ENCODE measurements around the gene CEP70. TPM values are rescaled to one million over a fixed set of nuclear protein-coding genes. Genes with fewer than 3 reads are reported as not detected.

CEP70 gene
- total RNA-seq, 1 experiment from 2014 or later, result 32.6 TPM

- no peak for DNase-seq
- peaks cover 0 to 8% (median 2%) of the 10 kb centered on the region in 3 experiments; a peak in 5 of 7 replicates for H3K36me3 Mint-ChIP-seq (ENCODE audit: insufficient read depth in 1 of 3, low read depth in 3 of 3)
Observed at GRCh38 chr3:138470687-138471086, 123.4 kb downstream of the CEP70 start.

More at GRCh38 chr3:138470687-138471086, 123.4 kb downstream of the CEP70 start:
- TF ChIP-seq CTCF (conservative IDR thresholded peaks at IDR 0.05), result no peak
- no peak overlapping the region for H3T11ph ChIP-seq (ENCODE audit: low read length)
- H2AK5ac ChIP-seq (ENCODE audit: insufficient read length, low read length), result no peak overlapping the region
- H3K79me1 ChIP-seq (ENCODE audit: insufficient read depth, low read depth, low read length, poor library complexity, severe bottlenecking), result no peaks in the 10 kb centered on the region
- no peaks in the 10 kb centered on the region for H4K20me1 ChIP-seq (ENCODE audit: control insufficient read depth, insufficient read depth, insufficient read length)
- H3K4me1 ChIP-seq (ENCODE audit: insufficient read depth, low read length), result no peaks in the 10 kb centered on the region
- H4K8ac ChIP-seq (replicated peaks; ENCODE audit: insufficient read length, low read depth, low read length), result no peak overlapping the region
- H2BK5ac ChIP-seq (ENCODE audit: insufficient read length, low read length), result no peak overlapping the region
- no peak overlapping the region for H2AFZ ChIP-seq (ENCODE audit: low read length)
- H3K27ac ChIP-seq (ENCODE audit: insufficient read length, low read depth, low read length), result no peak overlapping the region
- no peak overlapping the region for H2BK20ac ChIP-seq (ENCODE audit: low read depth, low read length, poor library complexity, severe bottlenecking)
- no peak overlapping the region for H4K5ac ChIP-seq (ENCODE audit: insufficient read length, low read depth, low read length)
- H2BK12ac ChIP-seq (ENCODE audit: insufficient read length, low read depth, low read length), result no peak overlapping the region
- H3K27me3 Mint-ChIP-seq (ENCODE audit: low read depth), result no peaks in the 10 kb centered on the region
- peaks cover 2% of the 10 kb centered on the region for H3K23me2 ChIP-seq (ENCODE audit: insufficient read length, low read depth, low read length, poor library complexity, severe bottlenecking)
- no CpG with 5 or more reads among the region's 3 CpGs for WGBS (ENCODE audit: extremely low coverage, insufficient read length, low lambda C conversion rate)
- H3K4me2 ChIP-seq (ENCODE audit: insufficient read depth, insufficient read length, low read length), result no peak overlapping the region
- no peak overlapping the region for H3K56ac ChIP-seq (ENCODE audit: insufficient read length, low read depth, low read length)
- no peak overlapping the region for H3K9ac ChIP-seq (ENCODE audit: extremely low read depth, insufficient read length, low read length)
- no peak overlapping the region for H3K27ac Mint-ChIP-seq
- no peak overlapping the region for H3K14ac ChIP-seq (ENCODE audit: insufficient read depth, low read length)
- no peak overlapping the region for H2BK15ac ChIP-seq (ENCODE audit: low read depth, low read length)
- no peak overlapping the region for H4K91ac ChIP-seq (ENCODE audit: insufficient read length, low read depth, low read length)
- no peaks in the 10 kb centered on the region for H3K9me3 Mint-ChIP-seq
- H2BK120ac ChIP-seq (ENCODE audit: low read depth, low read length, poor library complexity, severe bottlenecking), result no peak overlapping the region
- H3K23ac ChIP-seq (ENCODE audit: insufficient read length, low read depth, low read length), result no peak overlapping the region
- H3K4ac ChIP-seq (ENCODE audit: low read depth, low read length), result no peak overlapping the region
- H3K4me1 Mint-ChIP-seq, result peaks cover 5 to 6% of the 10 kb centered on the region in 2 experiments; a peak in 3 of 4 replicates
- no peak overlapping the region for H3K18ac ChIP-seq (ENCODE audit: insufficient read length, low read depth, low read length)
- H3K9me3 ChIP-seq (ENCODE audit: control insufficient read depth, low read depth, low read length), result no peaks in the 10 kb centered on the region
- no peaks in the 10 kb centered on the region for H3K27me3 ChIP-seq (ENCODE audit: insufficient read depth, low read length)
- H3K4me3 Mint-ChIP-seq, result no peak overlapping the region
- H3K79me2 ChIP-seq (ENCODE audit: insufficient read depth, low read length), result no peaks in the 10 kb centered on the region

Measured in H9 (cell line).